ENCODE data around the gene ADIPOR1. TPM values are rescaled to one million over a fixed set of nuclear protein-coding genes. Genes with fewer than 3 reads are reported as not detected.
A peak's percentile ranks its signal among the peaks of the same experiment; 100 is the strongest.

Gene ADIPOR1
- total RNA-seq, 3 donors from 2014 or later (not counting 1 experiment from before 2014, with no cell fraction given): 61.9 to 81.7 (median 80.6) TPM

- H3K4me3 Mint-ChIP-seq: no peak overlapping the region
- Histone ChIP-seq H3K4me3 (ENCODE audit: low read length) (no peak overlapping the region), H3K4me1 (ENCODE audit: control insufficient read depth, insufficient read depth, low read length) (no peaks in the 10 kb centered on the region), H3K36me3 (ENCODE audit: control insufficient read depth, insufficient read depth, low read length) (no peaks in the 10 kb centered on the region), H3K27ac (ENCODE audit: low read length) (no peak overlapping the region), H3K27me3 (ENCODE audit: control insufficient read depth, insufficient read depth, low read length) (no peaks in the 10 kb centered on the region), H3K9me3 (ENCODE audit: control insufficient read depth, insufficient read depth, low read length) (no peaks in the 10 kb centered on the region)
- no peaks in the 10 kb centered on the region for H3K9me3 Mint-ChIP-seq
- H3K27ac Mint-ChIP-seq: no peak overlapping the region
- TF ChIP-seq, protein P1, sequence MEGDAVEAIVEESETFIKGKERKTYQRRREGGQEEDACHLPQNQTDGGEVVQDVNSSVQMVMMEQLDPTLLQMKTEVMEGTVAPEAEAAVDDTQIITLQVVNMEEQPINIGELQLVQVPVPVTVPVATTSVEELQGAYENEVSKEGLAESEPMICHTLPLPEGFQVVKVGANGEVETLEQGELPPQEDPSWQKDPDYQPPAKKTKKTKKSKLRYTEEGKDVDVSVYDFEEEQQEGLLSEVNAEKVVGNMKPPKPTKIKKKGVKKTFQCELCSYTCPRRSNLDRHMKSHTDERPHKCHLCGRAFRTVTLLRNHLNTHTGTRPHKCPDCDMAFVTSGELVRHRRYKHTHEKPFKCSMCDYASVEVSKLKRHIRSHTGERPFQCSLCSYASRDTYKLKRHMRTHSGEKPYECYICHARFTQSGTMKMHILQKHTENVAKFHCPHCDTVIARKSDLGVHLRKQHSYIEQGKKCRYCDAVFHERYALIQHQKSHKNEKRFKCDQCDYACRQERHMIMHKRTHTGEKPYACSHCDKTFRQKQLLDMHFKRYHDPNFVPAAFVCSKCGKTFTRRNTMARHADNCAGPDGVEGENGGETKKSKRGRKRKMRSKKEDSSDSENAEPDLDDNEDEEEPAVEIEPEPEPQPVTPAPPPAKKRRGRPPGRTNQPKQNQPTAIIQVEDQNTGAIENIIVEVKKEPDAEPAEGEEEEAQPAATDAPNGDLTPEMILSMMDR (IDR thresholded peaks at IDR 0.05): no peak
- intact Hi-C loops (cut with micrococcal nuclease): no loop called here
- no peaks in the 10 kb centered on the region for H3K36me3 Mint-ChIP-seq
- DNase-seq (no peak), ATAC-seq (no peak)
- 97% methylated on average over 3 of the region's 3 CpGs for WGBS (ENCODE audit: insufficient coverage)
- H3K27me3 Mint-ChIP-seq (ENCODE audit: low read depth in 2 of 2): peaks cover 29 to 38% of the 10 kb centered on the region in 2 donors
- H3K4me1 Mint-ChIP-seq: no peaks in the 10 kb centered on the region
Observed at GRCh38 chr1:202974856-202975255, 16.7 kb upstream of the ADIPOR1 start.

GRCh38 chr1:202972046-202972445, 13.9 kb upstream of the ADIPOR1 start:
- TF ChIP-seq, protein P1 (IDR thresholded peaks at IDR 0.05): no peak
- Mint-ChIP-seq H3K9me3 (no peaks in the 10 kb centered on the region), H3K36me3 (no peaks in the 10 kb centered on the region), H3K27ac (no peak overlapping the region), H3K4me3 (no peak overlapping the region), H3K27me3 (ENCODE audit: low read depth in 2 of 2) (peaks cover 13 to 22% of the 10 kb centered on the region in 2 donors), H3K4me1 (peaks cover 16 to 17% of the 10 kb centered on the region in 2 donors)
- H3K9me3 ChIP-seq (ENCODE audit: control insufficient read depth, insufficient read depth, low read length): no peaks in the 10 kb centered on the region
- H3K27me3 ChIP-seq (ENCODE audit: control insufficient read depth, insufficient read depth, low read length): no peaks in the 10 kb centered on the region
- no peaks in the 10 kb centered on the region for H3K36me3 ChIP-seq (ENCODE audit: control insufficient read depth, insufficient read depth, low read length)
- no peak overlapping the region for H3K4me3 ChIP-seq (ENCODE audit: low read length)
- H3K4me1 ChIP-seq (ENCODE audit: control insufficient read depth, insufficient read depth, low read length): peaks cover 20% of the 10 kb centered on the region
- intact Hi-C loops (cut with micrococcal nuclease): no loop called here
- no peak for DNase-seq
- WGBS (ENCODE audit: insufficient coverage): 59% methylated on average over 3 of the region's 4 CpGs
- no peak for ATAC-seq
- no peak overlapping the region for H3K27ac ChIP-seq (ENCODE audit: low read length)

DNA sequence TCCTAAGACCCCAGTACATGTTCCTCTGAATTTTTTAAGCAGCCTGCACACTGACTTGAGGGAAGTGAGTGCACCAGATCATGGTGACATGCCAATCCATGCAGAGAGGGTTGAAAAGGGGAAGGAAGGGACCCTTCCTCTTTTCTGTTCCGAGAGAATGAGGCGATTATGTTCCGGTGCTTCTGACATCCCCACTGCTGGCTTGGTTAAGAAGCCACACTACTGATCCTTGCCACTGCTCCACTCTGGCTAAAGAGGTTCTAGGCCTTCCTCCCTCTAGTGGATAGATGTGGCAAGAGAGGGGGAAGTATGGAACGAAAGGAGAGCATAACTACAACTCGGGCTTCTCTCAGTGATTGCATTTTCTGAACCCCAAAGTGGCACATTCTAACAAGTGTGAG, 10.8 kb upstream of the ADIPOR1 start:
- H3K27me3 Mint-ChIP-seq (ENCODE audit: low read depth in 2 of 2): peaks cover 0 to 5% of the 10 kb centered on the region in 2 donors
- peak overlapping the region; percentile 55 for H3K4me3 Mint-ChIP-seq
- H3K4me1 ChIP-seq (ENCODE audit: control insufficient read depth, insufficient read depth, low read length): peaks cover 30% of the 10 kb centered on the region
- TF ChIP-seq, protein P1 (IDR thresholded peaks at IDR 0.05): peak; percentile 16
- H3K9me3 Mint-ChIP-seq: no peaks in the 10 kb centered on the region
- ATAC-seq: peak; percentile 13 to 62 (median 23)
- intact Hi-C loops (cut with micrococcal nuclease): loop anchor here (1.0 to 2.0 kb wide), 2 partner anchors 38 to 43 kb away; partner anchors contain the start of gene TMEM183A
- no peaks in the 10 kb centered on the region for H3K36me3 Mint-ChIP-seq
- DNase-seq: peak in 1 of 2 donors; percentile 66
- H3K36me3 ChIP-seq (ENCODE audit: control insufficient read depth, insufficient read depth, low read length): no peaks in the 10 kb centered on the region
- H3K27ac ChIP-seq (ENCODE audit: low read length): no peak overlapping the region
- peak overlapping the region in 1 of 2 donors; percentile 73 for H3K27ac Mint-ChIP-seq
- no peaks in the 10 kb centered on the region for H3K27me3 ChIP-seq (ENCODE audit: control insufficient read depth, insufficient read depth, low read length)
- H3K4me3 ChIP-seq (ENCODE audit: low read length): no peak overlapping the region
- H3K9me3 ChIP-seq (ENCODE audit: control insufficient read depth, insufficient read depth, low read length): no peaks in the 10 kb centered on the region
- peaks cover 25 to 27% of the 10 kb centered on the region in 2 donors for H3K4me1 Mint-ChIP-seq
- WGBS (ENCODE audit: insufficient coverage): 0% methylated on average over 2 of the region's 5 CpGs

- no peaks in the 10 kb centered on the region for H3K27me3 ChIP-seq (ENCODE audit: control insufficient read depth, insufficient read depth, low read length)
- Mint-ChIP-seq H3K36me3 (no peaks in the 10 kb centered on the region), H3K27ac (peak overlapping the region; percentile 73 to 79), H3K4me1 (peaks cover 25 to 27% of the 10 kb centered on the region in 2 donors), H3K27me3 (ENCODE audit: low read depth in 2 of 2) (no peaks in the 10 kb centered on the region), H3K4me3 (peak overlapping the region; percentile 90), H3K9me3 (no peaks in the 10 kb centered on the region)
- H3K36me3 ChIP-seq (ENCODE audit: control insufficient read depth, insufficient read depth, low read length): no peaks in the 10 kb centered on the region
- ATAC-seq (no peak), DNase-seq (no peak)
- H3K4me1 ChIP-seq (ENCODE audit: control insufficient read depth, insufficient read depth, low read length): peaks cover 30% of the 10 kb centered on the region
- WGBS (ENCODE audit: insufficient coverage): 25% methylated on average over 3 of the region's 3 CpGs
- intact Hi-C loops (cut with micrococcal nuclease): loop anchor here (1.0 to 2.0 kb wide), 2 partner anchors 38 to 42 kb away; partner anchors contain the start of gene TMEM183A
- H3K9me3 ChIP-seq (ENCODE audit: control insufficient read depth, insufficient read depth, low read length): no peaks in the 10 kb centered on the region
- TF ChIP-seq, protein P1 (IDR thresholded peaks at IDR 0.05): no peak
- no peak overlapping the region for H3K4me3 ChIP-seq (ENCODE audit: low read length)
- no peak overlapping the region for H3K27ac ChIP-seq (ENCODE audit: low read length)
Observed at GRCh38 chr1:202968351-202968750, 10.2 kb upstream of the ADIPOR1 start.
